GM12865 (cell line): ENCODE data around the gene MICAL3.

ENCODE experiments used
- DNase-seq: peaks from one replicate; pipeline ENCODE4 v3.0.0; 2010; ENCODE audit warnings: low read depth
- H3K4me3 ChIP-seq: 2 replicates; pipeline ENCODE4 v1.5.1; 2011; ENCODE audit warnings: mild to moderate bottlenecking, low read depth, low read length, control low read depth
- CTCF ChIP-seq: IDR thresholded peaks from 2 replicates; pipeline ENCODE4 v1.5.1; 2011; ENCODE audit warnings: low read length, control low read depth, low read depth, inconsistent platforms; ENCODE audit not compliant: insufficient read depth; ENCODE audit errors: missing control alignments

Gene MICAL3

GRCh38 chr22:17817511-17818065 lies 206.8 kb downstream of the MICAL3 start:
- DNase-seq, result no peak
- H3K4me3 ChIP-seq, result no peak overlapping the region
- TF ChIP-seq CTCF, result no peak

DNA sequence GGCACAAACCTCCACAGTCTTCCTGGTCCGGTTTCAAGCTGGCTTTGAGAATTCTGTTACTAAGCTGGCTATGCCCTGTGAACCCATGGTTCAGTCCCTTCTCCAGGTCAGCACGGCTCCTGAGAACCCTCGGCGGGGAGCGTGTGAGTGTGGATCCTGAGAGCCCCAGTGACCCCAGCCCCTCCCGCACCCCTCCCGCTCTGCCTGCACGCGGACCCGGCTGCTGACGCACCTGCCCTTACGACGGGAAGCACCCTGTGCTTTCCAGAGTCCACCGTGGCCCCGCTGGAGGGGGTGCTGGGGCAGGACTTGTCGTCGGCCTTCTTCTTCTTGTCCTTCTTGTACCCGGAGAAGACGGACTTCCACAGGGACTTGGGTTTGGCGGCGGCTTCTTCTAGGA lies 207.3 kb downstream of the MICAL3 start:
- no peak for TF ChIP-seq CTCF
- no peak overlapping the region for H3K4me3 ChIP-seq
- DNase-seq, result no peak

DNA sequence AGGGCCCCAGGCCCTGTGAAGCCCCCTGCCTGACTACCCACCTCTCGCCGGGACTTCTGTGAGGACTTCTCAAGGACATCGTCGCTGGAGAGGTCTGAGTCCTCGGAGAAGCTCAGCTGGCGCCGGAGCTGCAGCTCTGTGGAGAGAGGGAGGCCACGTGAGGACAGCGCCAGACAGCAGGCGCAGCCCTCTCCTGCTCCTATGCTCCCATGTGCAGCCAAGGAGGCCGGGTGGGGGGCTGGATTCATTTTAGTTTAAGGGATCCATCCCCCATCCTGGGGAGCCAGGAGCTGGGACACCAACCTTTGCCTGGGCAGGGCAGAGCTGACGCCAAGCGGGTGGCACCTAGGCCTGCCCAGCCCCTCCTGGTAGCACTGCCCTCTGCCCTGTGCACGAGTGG lies 207.7 kb downstream of the MICAL3 start:
- DNase-seq, result no peak
- no peak overlapping the region for H3K4me3 ChIP-seq
- TF ChIP-seq CTCF, result no peak

DNA sequence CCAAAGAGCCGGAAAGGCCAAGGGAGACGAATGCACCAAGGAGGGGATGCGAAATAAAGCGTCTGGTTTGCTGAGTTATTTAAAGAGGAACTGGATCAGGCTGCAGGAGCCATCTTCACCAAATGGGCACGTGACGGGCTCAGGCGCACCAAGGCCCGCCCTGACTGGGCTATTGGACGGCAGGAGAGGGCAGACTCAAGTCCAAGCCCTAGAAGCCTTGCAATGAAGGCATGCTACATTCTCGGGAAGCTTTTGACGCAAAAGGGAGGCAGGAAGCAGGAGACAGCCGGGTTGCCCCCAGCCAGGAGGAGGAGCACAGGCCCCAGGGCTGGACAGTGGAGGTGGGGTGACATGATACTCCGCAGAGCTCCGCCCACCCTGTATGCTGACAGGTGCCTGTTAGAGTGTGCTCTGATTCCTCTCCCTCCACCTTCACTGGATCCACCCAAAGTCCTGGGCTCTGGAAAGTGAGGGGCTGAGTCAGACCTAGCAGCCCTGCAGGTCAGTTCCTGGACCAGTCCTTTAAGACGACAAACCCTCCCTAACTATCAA lies 208.6 kb downstream of the MICAL3 start:
- no peak overlapping the region for H3K4me3 ChIP-seq
- DNase-seq, result no peak
- no peak for TF ChIP-seq CTCF

- no peak overlapping the region for H3K4me3 ChIP-seq
- no peak for DNase-seq
- no peak for TF ChIP-seq CTCF
Observed at GRCh38 chr22:17814830-17815229, 209.5 kb downstream of the MICAL3 start.

GRCh38 chr22:17814084-17814483 lies 210.3 kb downstream of the MICAL3 start:
- no peak overlapping the region for H3K4me3 ChIP-seq
- DNase-seq, result no peak
- TF ChIP-seq CTCF, result no peak

DNA sequence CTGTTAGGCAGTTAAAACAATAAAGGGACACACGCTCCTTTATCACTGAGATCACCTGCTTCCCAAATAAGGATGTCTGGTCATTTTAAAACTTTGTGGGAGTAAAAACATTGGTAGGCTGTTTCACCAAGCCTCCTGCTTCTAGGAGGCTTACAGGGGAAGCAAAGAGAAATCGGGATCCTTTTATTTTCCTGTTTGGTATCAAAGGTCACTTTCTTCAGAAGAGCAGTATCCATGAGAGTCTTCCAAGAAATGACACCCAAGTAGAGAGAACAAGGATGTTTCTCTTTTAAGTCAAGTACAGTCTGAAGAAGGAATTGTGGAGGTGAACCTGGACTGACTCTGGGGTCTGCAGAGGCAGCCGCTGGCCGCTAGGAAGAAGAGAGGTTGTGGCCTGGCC lies 213.2 kb downstream of the MICAL3 start:
- TF ChIP-seq CTCF, result no peak

More for the DNA sequence above, 213.2 kb downstream of the MICAL3 start:
- no peak for DNase-seq
- H3K4me3 ChIP-seq, result no peak overlapping the region
